GM12865 (cell line): ENCODE data around the gene FGGY.

ENCODE experiments used
- DNase-seq: peaks from one replicate; pipeline ENCODE4 v3.0.0; 2010; ENCODE audit warnings: low read depth
- H3K4me3 ChIP-seq: 2 replicates; pipeline ENCODE4 v1.5.1; 2011; ENCODE audit warnings: mild to moderate bottlenecking, low read depth, low read length, control low read depth
- CTCF ChIP-seq: IDR thresholded peaks from 2 replicates; pipeline ENCODE4 v1.5.1; 2011; ENCODE audit warnings: low read length, control low read depth, low read depth, inconsistent platforms; ENCODE audit not compliant: insufficient read depth; ENCODE audit errors: missing control alignments

FGGY gene

GRCh38 chr1:59736744-59737143, 439.9 kb downstream of the FGGY start:
- no peak for DNase-seq
- no peak for TF ChIP-seq CTCF
- H3K4me3 ChIP-seq = no peak overlapping the region

GRCh38 chr1:59737638-59738037, 440.7 kb downstream of the FGGY start:
- no peak for TF ChIP-seq CTCF

GRCh38 chr1:59738152-59738551, 441.3 kb downstream of the FGGY start:
- DNase-seq = no peak
- H3K4me3 ChIP-seq = no peak overlapping the region
- TF ChIP-seq CTCF = no peak

More at GRCh38 chr1:59737638-59738037, 440.7 kb downstream of the FGGY start:
- no peak overlapping the region for H3K4me3 ChIP-seq
- no peak for DNase-seq

DNA sequence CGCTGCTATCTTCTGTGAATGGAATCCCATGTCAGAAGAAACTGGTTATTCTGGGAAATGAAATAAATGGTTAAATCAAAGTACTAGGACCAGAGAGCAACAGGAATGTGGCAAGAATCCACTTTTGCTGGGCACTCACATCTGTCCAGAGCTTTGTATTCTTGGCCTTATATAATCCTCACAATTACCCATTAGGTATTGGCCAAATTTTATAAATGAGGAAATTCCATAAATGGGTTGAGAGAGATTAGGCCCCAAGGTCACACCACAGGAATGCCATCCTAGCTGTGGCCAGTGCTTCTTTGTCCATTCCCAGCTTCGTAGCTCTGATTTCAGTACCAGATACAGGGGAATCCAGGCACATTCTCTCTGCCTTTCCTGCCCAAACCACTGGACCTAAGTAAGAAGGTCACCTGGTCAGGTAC, 441.7 kb downstream of the FGGY start:
- no peak for TF ChIP-seq CTCF
- no peak for DNase-seq
- H3K4me3 ChIP-seq = no peak overlapping the region

- TF ChIP-seq CTCF = no peak
- H3K4me3 ChIP-seq = no peak overlapping the region
- DNase-seq = no peak
Measured at GRCh38 chr1:59739111-59739510, 442.2 kb downstream of the FGGY start.

GRCh38 chr1:59742526-59742925, 445.6 kb downstream of the FGGY start:
- no peak overlapping the region for H3K4me3 ChIP-seq
- DNase-seq = no peak
- TF ChIP-seq CTCF = no peak

- no peak overlapping the region for H3K4me3 ChIP-seq
- no peak for TF ChIP-seq CTCF
Measured at GRCh38 chr1:59743324-59744091, 446.6 kb downstream of the FGGY start.

More at GRCh38 chr1:59743324-59744091, 446.6 kb downstream of the FGGY start:
- DNase-seq = no peak
